MM.1S (cell line): ENCODE data around the gene GRIK4.

Experiments used
- DNase-seq: peaks from one replicate; pipeline ENCODE4 v3.0.0-alpha.2; 2015
- H2AFZ ChIP-seq: fragments of 300-600 bp; sonication (generic); 2 replicates; pipeline ENCODE4 v1.6.0; 2016; ENCODE audit warnings: antibody characterized with exemption, low read length
- H3F3A ChIP-seq: fragments of 300-600 bp; sonication (generic); 2 replicates; pipeline ENCODE4 v1.6.1; 2016; ENCODE audit warnings: mild to moderate bottlenecking, antibody characterized with exemption, low read length, moderate library complexity, mixed read lengths; ENCODE audit not compliant: insufficient read depth
- H3K27ac ChIP-seq: fragments of 300-600 bp; sonication (generic); 2 replicates; pipeline ENCODE4 v1.5.1; 2016; ENCODE audit warnings: mild to moderate bottlenecking, low read length
- H3K27me3 ChIP-seq: fragments of 300-600 bp; sonication (generic); replicated peaks from 2 replicates; pipeline ENCODE4 v1.6.0; 2016; ENCODE audit warnings: low read length; ENCODE audit not compliant: insufficient read depth
- H3K36me3 ChIP-seq: fragments of 300-600 bp; sonication (generic); replicated peaks from 2 replicates; pipeline ENCODE4 v1.6.1; 2016; ENCODE audit warnings: mild to moderate bottlenecking, low read length, mixed read lengths; ENCODE audit not compliant: insufficient read depth
- H3K4me1 ChIP-seq: fragments of 300-600 bp; sonication (generic); 2 replicates; pipeline ENCODE4 v1.6.1; 2016; ENCODE audit warnings: low read length, mixed read lengths
- H3K4me2 ChIP-seq: fragments of 300-600 bp; sonication (generic); 2 replicates; pipeline ENCODE4 v1.6.0; 2016; ENCODE audit warnings: low read depth, low read length
- H3K4me3 ChIP-seq: fragments of 300-600 bp; sonication (generic); 2 replicates; pipeline ENCODE4 v1.5.1; 2016; ENCODE audit warnings: low read length, mixed read lengths
- H3K79me2 ChIP-seq: fragments of 300-600 bp; sonication (generic); 2 replicates; pipeline ENCODE4 v1.6.1; 2016; ENCODE audit warnings: mixed run types, low read length, mixed read lengths
- H3K9ac ChIP-seq: fragments of 300-600 bp; sonication (generic); 2 replicates; pipeline ENCODE4 v1.6.1; 2016; ENCODE audit warnings: low read length, mixed read lengths
- H3K9me2 ChIP-seq: fragments of 300-600 bp; sonication (generic); replicated peaks from 2 replicates; pipeline ENCODE4 v1.6.1; 2016; ENCODE audit warnings: mild to moderate bottlenecking, low read length, mixed read lengths; ENCODE audit not compliant: insufficient read depth
- H3K9me3 ChIP-seq: fragments of 300-600 bp; sonication (generic); replicated peaks from 2 replicates; pipeline ENCODE4 v1.6.1; 2016; ENCODE audit warnings: mild to moderate bottlenecking, low read length, mixed read lengths; ENCODE audit not compliant: insufficient read depth
- H4K20me1 ChIP-seq: fragments of 300-600 bp; sonication (generic); 2 replicates; pipeline ENCODE4 v1.6.1; 2016; ENCODE audit warnings: mild to moderate bottlenecking, low read length, moderate library complexity, mixed read lengths; ENCODE audit not compliant: insufficient read depth
- CTCF ChIP-seq: fragments of 300-600 bp; sonication (generic); IDR thresholded peaks from 2 replicates; pipeline ENCODE4 v1.5.1; 2016; ENCODE audit warnings: antibody characterized with exemption, low read length, mixed read lengths
- EZH2 ChIP-seq: fragments of 300-600 bp; sonication (generic); optimal IDR thresholded peaks from 2 replicates; pipeline ENCODE3; 2017; ENCODE audit warnings: low read depth, mild to moderate bottlenecking, antibody characterized with exemption, low read length, mixed read lengths
- EZH2phosphoT487 ChIP-seq: fragments of 300-600 bp; sonication (generic); IDR thresholded peaks from 2 replicates; pipeline ENCODE4 v1.6.1; 2018; ENCODE audit warnings: antibody characterized with exemption, low read length

The GRIK4 gene

GRCh38 chr11:121033635-121034034 is 522.1 kb downstream of the GRIK4 start:
- no peak overlapping the region for H3K27ac ChIP-seq
- no peak overlapping the region for H2AFZ ChIP-seq
- H3K9me2 ChIP-seq = no peaks in the 10 kb centered on the region
- no peak overlapping the region for H3K9ac ChIP-seq
- H4K20me1 ChIP-seq = no peaks in the 10 kb centered on the region
- H3K9me3 ChIP-seq = no peaks in the 10 kb centered on the region
- H3K4me1 ChIP-seq = peaks cover 30% of the 10 kb centered on the region
- peaks cover 5% of the 10 kb centered on the region; the same call in 1 of the 2 replicates for H3F3A ChIP-seq
- no peaks in the 10 kb centered on the region for H3K36me3 ChIP-seq
- TF ChIP-seq EZH2 = no peak
- no peak overlapping the region for H3K4me3 ChIP-seq
- DNase-seq = no peak
- no peak overlapping the region for H3K4me2 ChIP-seq
- H3K79me2 ChIP-seq = peaks cover 15% of the 10 kb centered on the region; the same call in 1 of the 2 replicates
- H3K27me3 ChIP-seq = no peaks in the 10 kb centered on the region

- peak overlapping the region; percentile 11; the same call in 1 of the 2 replicates for H3K4me3 ChIP-seq
- H3K9ac ChIP-seq = no peak overlapping the region
- no peak for DNase-seq
- H4K20me1 ChIP-seq = no peaks in the 10 kb centered on the region
- H3K79me2 ChIP-seq = peaks cover 12% of the 10 kb centered on the region; the same call in 1 of the 2 replicates
- peaks cover 46% of the 10 kb centered on the region for H3K4me1 ChIP-seq
- H3K9me2 ChIP-seq = no peaks in the 10 kb centered on the region
- no peak overlapping the region for H2AFZ ChIP-seq
- no peaks in the 10 kb centered on the region for H3K27me3 ChIP-seq
- peaks cover 5% of the 10 kb centered on the region; the same call in 1 of the 2 replicates for H3F3A ChIP-seq
- no peaks in the 10 kb centered on the region for H3K9me3 ChIP-seq
- peak overlapping the region; percentile 62 for H3K4me2 ChIP-seq
- H3K27ac ChIP-seq = peak overlapping the region; percentile 10; the same call in 1 of the 2 replicates
- H3K36me3 ChIP-seq = no peaks in the 10 kb centered on the region
- no peak for TF ChIP-seq CTCF
- no peak for TF ChIP-seq EZH2phosphoT487
- TF ChIP-seq EZH2 = no peak
Observed at GRCh38 chr11:121035169-121035755, 523.7 kb downstream of the GRIK4 start.

GRCh38 chr11:121035780-121036179 is 524.2 kb downstream of the GRIK4 start:
- Histone ChIP-seq H3K4me3 (peak overlapping the region; percentile 11; the same call in 1 of the 2 replicates), H3K9me2 (no peaks in the 10 kb centered on the region), H3K79me2 (peaks cover 13% of the 10 kb centered on the region; the same call in 1 of the 2 replicates), H2AFZ (no peak overlapping the region), H3K27me3 (no peaks in the 10 kb centered on the region), H3F3A (peaks cover 5% of the 10 kb centered on the region; the same call in 1 of the 2 replicates), H3K27ac (peak overlapping the region; percentile 10; the same call in 1 of the 2 replicates), H4K20me1 (no peaks in the 10 kb centered on the region), H3K4me1 (peaks cover 47% of the 10 kb centered on the region), H3K36me3 (no peaks in the 10 kb centered on the region), H3K9ac (no peak overlapping the region), H3K9me3 (no peaks in the 10 kb centered on the region), H3K4me2 (peak overlapping the region; percentile 62)
- DNase-seq = peak; percentile 64
- no peak for TF ChIP-seq CTCF
- no peak for TF ChIP-seq EZH2
- TF ChIP-seq EZH2phosphoT487 = no peak

- Histone ChIP-seq H3F3A (peaks cover 5% of the 10 kb centered on the region; the same call in 1 of the 2 replicates), H3K4me1 (peaks cover 47% of the 10 kb centered on the region), H2AFZ (no peak overlapping the region), H3K4me2 (no peak overlapping the region), H3K9me3 (no peaks in the 10 kb centered on the region), H3K36me3 (no peaks in the 10 kb centered on the region), H3K27me3 (no peaks in the 10 kb centered on the region), H4K20me1 (no peaks in the 10 kb centered on the region), H3K9me2 (no peaks in the 10 kb centered on the region), H3K9ac (no peak overlapping the region), H3K79me2 (peaks cover 21% of the 10 kb centered on the region; the same call in 1 of the 2 replicates), H3K4me3 (no peak overlapping the region), H3K27ac (no peak overlapping the region)
- TF ChIP-seq EZH2 (no peak), EZH2phosphoT487 (no peak), CTCF (no peak)
- DNase-seq = no peak
Observed at GRCh38 chr11:121037016-121037415, 525.5 kb downstream of the GRIK4 start.
